Ectodermal cell (in vitro differentiated cells): ENCODE measurements around the gene WNK3.

Experiments used
- H3K27ac ChIP-seq: 2 replicates; pipeline ENCODE4 v1.7.0; 2013; ENCODE audit warnings: mild to moderate bottlenecking, low read depth, low read length; ENCODE audit not compliant: insufficient read depth, poor library complexity, severe bottlenecking
- H3K27me3 ChIP-seq: 2 replicates; pipeline ENCODE4 v1.7.0; 2013; ENCODE audit warnings: mild to moderate bottlenecking, low read length; ENCODE audit not compliant: insufficient read depth, control insufficient read depth, poor library complexity, severe bottlenecking
- H3K36me3 ChIP-seq: one replicate; pipeline ENCODE4 v1.7.0; 2013; ENCODE audit warnings: low read length; ENCODE audit not compliant: control insufficient read depth, insufficient read depth
- H3K4me1 ChIP-seq: one replicate; pipeline ENCODE4 v1.7.0; 2013; ENCODE audit warnings: low read length; ENCODE audit not compliant: control insufficient read depth, insufficient read depth
- H3K4me3 ChIP-seq: 2 replicates; pipeline ENCODE4 v1.7.0; 2013; ENCODE audit warnings: low read depth, low read length, control low read depth; ENCODE audit not compliant: insufficient read depth
- H3K9me3 ChIP-seq: 2 replicates; pipeline ENCODE4 v1.7.0; 2013; ENCODE audit warnings: mild to moderate bottlenecking, low read length, moderate library complexity; ENCODE audit not compliant: control insufficient read depth
- WGBS, 2 experiments: methylation state at CpG; one replicate each; pipeline ENCODE4 v1.1.7; 2013; ENCODE audit warnings: missing lambda C conversion rate in 2 of 2; 5-methylcytosine and 5-hydroxymethylcytosine counted together

WNK3 gene

GRCh38 chrX:54248309-54248708, 109.5 kb downstream of the WNK3 start:
- H3K36me3 ChIP-seq = peaks cover 4% of the 10 kb centered on the region
- WGBS, 2 experiments = 89 to 100% methylated on average over 1 of the region's 1 CpG
- H3K27ac ChIP-seq = no peak overlapping the region
- no peak overlapping the region for H3K4me3 ChIP-seq
- no peaks in the 10 kb centered on the region for H3K9me3 ChIP-seq
- H3K4me1 ChIP-seq = no peaks in the 10 kb centered on the region
- H3K27me3 ChIP-seq = no peaks in the 10 kb centered on the region

DNA sequence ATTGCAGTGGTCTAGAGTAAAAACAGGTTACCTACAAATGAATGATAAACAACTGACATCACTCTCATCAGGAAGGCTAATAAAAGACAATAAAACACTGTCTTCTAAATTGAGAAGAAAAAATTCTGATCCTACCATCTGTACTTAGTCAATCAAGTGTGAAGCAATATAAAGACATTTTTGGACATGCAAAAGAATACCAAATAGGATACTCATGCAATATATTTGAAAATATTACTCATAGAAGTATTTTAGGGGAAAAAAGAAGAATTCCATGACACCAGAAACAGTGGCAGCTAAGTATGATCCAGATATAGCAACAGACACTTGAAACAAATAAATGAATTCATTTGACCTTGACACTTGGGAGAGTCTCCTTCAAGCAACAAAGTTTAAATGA, 111.0 kb downstream of the WNK3 start:
- Histone ChIP-seq H3K4me3 (no peak overlapping the region), H3K9me3 (no peaks in the 10 kb centered on the region), H3K27me3 (no peaks in the 10 kb centered on the region), H3K27ac (no peak overlapping the region), H3K36me3 (peaks cover 4% of the 10 kb centered on the region), H3K4me1 (no peaks in the 10 kb centered on the region)

- Histone ChIP-seq H3K9me3 (no peaks in the 10 kb centered on the region), H3K36me3 (peaks cover 4% of the 10 kb centered on the region), H3K4me3 (no peak overlapping the region), H3K27ac (no peak overlapping the region), H3K4me1 (no peaks in the 10 kb centered on the region), H3K27me3 (no peaks in the 10 kb centered on the region)
- WGBS, 2 experiments = 94 to 98% methylated on average over 3 to 4 of the region's 4 CpGs
Observed at GRCh38 chrX:54238588-54238987, 119.3 kb downstream of the WNK3 start.

- Histone ChIP-seq H3K27ac (no peak overlapping the region), H3K4me3 (no peak overlapping the region), H3K9me3 (no peaks in the 10 kb centered on the region), H3K4me1 (no peaks in the 10 kb centered on the region), H3K36me3 (peaks cover 4% of the 10 kb centered on the region), H3K27me3 (no peaks in the 10 kb centered on the region)
- 98 to 100% methylated on average over 2 to 4 of the region's 4 CpGs for WGBS, 2 experiments
Observed at GRCh38 chrX:54237014-54237413, 120.8 kb downstream of the WNK3 start.

- H3K36me3 ChIP-seq = peaks cover 3% of the 10 kb centered on the region
- 92 to 100% methylated on average over 2 to 4 of the region's 4 CpGs for WGBS, 2 experiments
Observed at GRCh38 chrX:54230435-54231148, 127.3 kb downstream of the WNK3 start.

GRCh38 chrX:54223581-54223980, 134.3 kb downstream of the WNK3 start:
- Histone ChIP-seq H3K9me3 (no peaks in the 10 kb centered on the region), H3K4me1 (no peaks in the 10 kb centered on the region), H3K27ac (no peak overlapping the region), H3K4me3 (no peak overlapping the region), H3K36me3 (no peaks in the 10 kb centered on the region), H3K27me3 (no peaks in the 10 kb centered on the region)
- WGBS, 2 experiments = 40 to 73% methylated on average over 2 of the region's 2 CpGs

More at GRCh38 chrX:54230435-54231148, 127.3 kb downstream of the WNK3 start:
- no peaks in the 10 kb centered on the region for H3K4me1 ChIP-seq
- H3K27ac ChIP-seq = no peak overlapping the region
- H3K27me3 ChIP-seq = no peaks in the 10 kb centered on the region
- no peaks in the 10 kb centered on the region for H3K9me3 ChIP-seq
- no peak overlapping the region for H3K4me3 ChIP-seq

DNA sequence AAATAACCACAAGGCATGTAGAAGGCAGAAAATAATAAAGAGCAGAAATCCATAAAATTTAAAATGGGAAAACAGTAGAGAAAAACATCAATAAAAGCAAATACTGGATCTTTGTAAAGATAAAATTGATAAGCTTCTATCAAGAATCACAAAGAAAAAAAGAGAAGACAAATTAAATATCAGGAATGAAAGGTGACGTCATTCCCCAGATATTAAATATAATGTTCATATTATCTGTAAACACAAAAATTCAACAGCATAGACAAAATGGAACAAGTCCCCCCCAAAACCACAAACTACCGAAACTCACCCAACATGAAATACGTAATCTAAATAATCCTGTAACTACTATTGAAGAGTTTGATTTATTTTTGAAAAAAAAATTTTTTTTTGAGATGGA, 144.2 kb downstream of the WNK3 start:
- Histone ChIP-seq H3K36me3 (no peaks in the 10 kb centered on the region), H3K27me3 (no peaks in the 10 kb centered on the region), H3K9me3 (no peaks in the 10 kb centered on the region), H3K27ac (no peak overlapping the region), H3K4me1 (no peaks in the 10 kb centered on the region), H3K4me3 (no peak overlapping the region)
- no CpG with 5 or more reads among the region's 3 CpGs for WGBS, 2 experiments

GRCh38 chrX:54208531-54208930, 149.3 kb downstream of the WNK3 start:
- Histone ChIP-seq H3K9me3 (no peaks in the 10 kb centered on the region), H3K4me3 (no peak overlapping the region), H3K27me3 (no peaks in the 10 kb centered on the region), H3K27ac (no peak overlapping the region), H3K4me1 (no peaks in the 10 kb centered on the region), H3K36me3 (no peaks in the 10 kb centered on the region)
- 88 to 91% methylated on average over 1 to 3 of the region's 3 CpGs for WGBS, 2 experiments

DNA sequence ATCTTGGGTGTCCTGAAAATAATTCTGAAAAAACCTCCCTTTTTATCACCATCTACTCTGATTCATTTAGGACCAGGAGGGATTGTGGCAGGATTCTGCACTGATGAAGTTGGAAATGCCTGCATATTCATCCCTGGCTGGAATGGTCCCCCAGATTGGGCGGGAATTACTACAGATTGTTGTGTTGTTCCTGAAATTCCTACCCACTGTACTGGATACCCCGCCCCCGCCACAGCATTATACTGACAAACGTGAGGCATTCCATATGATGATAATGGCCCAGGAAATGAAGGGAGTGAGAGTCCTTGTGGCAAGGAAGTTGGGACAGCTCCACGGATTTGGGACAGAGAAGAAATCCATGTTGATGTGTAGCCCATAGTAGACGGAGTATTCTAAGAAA, 159.6 kb downstream of the WNK3 start:
- Histone ChIP-seq H3K9me3 (no peaks in the 10 kb centered on the region), H3K4me1 (no peaks in the 10 kb centered on the region), H3K36me3 (no peaks in the 10 kb centered on the region), H3K4me3 (no peak overlapping the region), H3K27ac (no peak overlapping the region), H3K27me3 (no peaks in the 10 kb centered on the region)
- WGBS, 2 experiments = 82 to 89% methylated on average over 3 to 5 of the region's 6 CpGs

DNA sequence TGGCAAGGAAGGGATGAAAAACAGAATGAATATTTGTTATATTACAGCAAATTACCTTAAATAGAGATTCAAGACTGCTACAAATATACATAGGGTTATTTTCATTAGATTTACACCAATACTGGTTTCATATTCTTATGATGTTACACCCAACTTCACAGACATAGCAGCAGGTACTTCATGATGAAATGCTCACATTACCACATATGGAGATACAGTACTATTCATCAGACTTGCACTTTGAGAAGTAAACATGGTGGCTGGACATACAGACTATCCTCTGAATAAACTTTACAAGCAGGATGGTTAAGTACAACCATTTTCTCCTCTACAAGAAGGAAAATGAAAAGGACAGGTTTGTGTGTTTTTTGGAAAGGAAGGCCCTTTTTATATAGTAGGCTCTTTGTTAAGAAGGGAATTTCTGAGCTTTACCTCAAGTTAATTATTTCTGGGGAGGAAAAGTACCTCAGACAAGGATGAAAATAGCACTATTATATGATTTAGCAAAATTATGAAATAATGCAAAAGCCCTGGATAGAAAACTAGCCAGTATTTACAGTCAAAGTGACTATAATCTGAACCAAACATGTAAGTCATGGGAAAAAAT, 162.8 kb downstream of the WNK3 start:
- Histone ChIP-seq H3K27me3 (no peaks in the 10 kb centered on the region), H3K4me3 (no peak overlapping the region), H3K4me1 (no peaks in the 10 kb centered on the region), H3K36me3 (no peaks in the 10 kb centered on the region), H3K27ac (no peak overlapping the region), H3K9me3 (no peaks in the 10 kb centered on the region)
